ENCODE data around the gene HTATSF1.

Gene HTATSF1, protein sequence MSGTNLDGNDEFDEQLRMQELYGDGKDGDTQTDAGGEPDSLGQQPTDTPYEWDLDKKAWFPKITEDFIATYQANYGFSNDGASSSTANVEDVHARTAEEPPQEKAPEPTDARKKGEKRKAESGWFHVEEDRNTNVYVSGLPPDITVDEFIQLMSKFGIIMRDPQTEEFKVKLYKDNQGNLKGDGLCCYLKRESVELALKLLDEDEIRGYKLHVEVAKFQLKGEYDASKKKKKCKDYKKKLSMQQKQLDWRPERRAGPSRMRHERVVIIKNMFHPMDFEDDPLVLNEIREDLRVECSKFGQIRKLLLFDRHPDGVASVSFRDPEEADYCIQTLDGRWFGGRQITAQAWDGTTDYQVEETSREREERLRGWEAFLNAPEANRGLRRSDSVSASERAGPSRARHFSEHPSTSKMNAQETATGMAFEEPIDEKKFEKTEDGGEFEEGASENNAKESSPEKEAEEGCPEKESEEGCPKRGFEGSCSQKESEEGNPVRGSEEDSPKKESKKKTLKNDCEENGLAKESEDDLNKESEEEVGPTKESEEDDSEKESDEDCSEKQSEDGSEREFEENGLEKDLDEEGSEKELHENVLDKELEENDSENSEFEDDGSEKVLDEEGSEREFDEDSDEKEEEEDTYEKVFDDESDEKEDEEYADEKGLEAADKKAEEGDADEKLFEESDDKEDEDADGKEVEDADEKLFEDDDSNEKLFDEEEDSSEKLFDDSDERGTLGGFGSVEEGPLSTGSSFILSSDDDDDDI

GRCh38 chrX:136497556-136498052 lies at the start of gene HTATSF1:
TSS of gene HTATSF1 (plus strand) at chrX:136497592. CDS start at chrX:136497685, 93 bp downstream.
- peak; percentile 61 for DNase-seq

DNA sequence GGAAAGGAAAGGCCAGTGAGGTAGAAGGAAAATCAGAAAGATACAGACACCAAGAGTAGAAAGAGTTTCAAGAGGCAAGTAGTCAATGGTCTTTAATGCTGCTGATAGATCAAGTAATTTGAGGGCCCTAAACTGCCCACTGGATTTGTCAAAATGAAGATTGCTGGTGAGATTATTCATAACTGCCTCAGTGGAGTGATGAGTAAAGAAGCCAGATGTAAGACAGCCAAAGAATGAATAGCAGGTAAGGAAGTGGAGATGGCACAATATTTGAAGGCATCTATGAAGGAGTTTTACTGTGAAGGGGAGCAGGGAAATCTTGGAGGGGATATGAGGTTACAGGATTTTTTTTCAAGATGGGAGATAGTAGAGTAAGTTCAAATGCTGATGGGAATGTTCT lies 49.4 kb upstream of the HTATSF1 start:
- no peak for DNase-seq

DNA sequence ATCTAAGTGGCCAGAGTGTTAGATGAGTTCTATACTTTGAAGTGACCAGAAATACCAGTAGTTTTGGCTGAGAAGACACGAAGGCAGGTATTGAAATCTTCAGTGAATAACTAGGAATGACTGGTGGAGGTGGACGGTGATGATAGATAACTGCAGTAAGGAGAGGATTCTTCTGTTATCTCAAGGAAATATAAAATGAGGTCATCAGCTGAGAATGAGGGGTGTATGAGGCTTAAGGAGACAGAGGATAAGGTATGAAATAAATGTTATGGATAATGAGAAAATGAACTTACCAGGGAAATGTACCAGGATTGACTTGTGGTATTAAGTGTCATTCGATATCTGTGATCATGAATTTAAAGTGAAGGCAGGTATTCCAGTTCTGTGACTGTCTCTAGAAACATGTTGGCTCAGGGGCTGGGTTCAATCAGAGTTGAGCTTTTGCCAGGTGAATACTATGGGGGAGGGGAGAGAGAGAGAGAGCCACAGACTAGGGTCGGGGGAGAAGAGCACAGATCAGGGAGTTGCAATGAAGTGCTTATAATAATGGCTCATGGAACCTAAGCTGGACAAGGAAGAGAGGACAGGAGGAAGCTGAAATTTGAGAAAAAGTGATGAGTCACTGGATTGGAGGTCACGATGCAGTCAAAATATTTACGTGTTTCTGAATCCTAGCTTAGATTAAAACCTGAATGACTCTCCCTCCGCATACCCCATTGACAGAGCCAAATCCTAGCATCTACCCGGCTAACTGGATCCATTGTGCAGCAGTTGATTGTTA lies 47.2 kb upstream of the HTATSF1 start:
- DNase-seq: no peak

DNA sequence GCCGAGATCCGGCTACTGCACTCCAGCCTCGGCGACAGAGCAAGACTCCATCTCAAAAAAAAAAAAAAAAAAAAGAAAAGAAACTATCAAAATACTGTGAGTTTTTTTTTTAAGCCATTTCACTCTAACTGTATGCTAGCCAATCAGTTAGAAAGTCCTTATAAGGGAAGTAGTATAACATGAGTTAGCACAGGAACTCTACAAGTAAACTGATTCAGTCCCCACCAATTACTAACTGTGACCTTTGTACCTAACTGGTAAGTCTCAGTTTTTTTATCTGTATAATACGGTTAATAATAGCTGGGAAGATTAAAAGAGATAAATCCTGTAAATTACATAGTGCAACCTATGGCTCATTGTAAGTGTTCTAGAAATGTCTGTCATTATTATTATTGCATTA lies 44.8 kb upstream of the HTATSF1 start:
- no peak for DNase-seq

DNA sequence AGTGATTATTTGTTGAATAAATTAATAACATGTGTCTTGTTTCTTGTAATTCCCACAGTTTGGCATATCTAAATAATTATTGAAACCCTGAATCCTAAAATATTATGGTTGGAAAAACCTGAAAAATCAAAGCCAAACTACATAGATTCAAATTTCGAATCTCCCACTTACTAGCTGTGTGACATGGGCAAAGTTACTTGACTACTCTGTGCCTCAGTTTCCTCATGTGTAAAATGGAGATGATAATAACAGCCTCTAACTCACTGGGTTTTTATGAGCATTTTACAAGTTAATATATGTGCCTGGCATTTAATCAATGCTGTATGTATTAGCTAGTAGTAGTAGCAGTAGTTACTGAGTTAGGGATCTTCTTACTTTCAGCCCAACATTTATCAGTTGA lies 44.3 kb upstream of the HTATSF1 start:
- DNase-seq: no peak

DNA sequence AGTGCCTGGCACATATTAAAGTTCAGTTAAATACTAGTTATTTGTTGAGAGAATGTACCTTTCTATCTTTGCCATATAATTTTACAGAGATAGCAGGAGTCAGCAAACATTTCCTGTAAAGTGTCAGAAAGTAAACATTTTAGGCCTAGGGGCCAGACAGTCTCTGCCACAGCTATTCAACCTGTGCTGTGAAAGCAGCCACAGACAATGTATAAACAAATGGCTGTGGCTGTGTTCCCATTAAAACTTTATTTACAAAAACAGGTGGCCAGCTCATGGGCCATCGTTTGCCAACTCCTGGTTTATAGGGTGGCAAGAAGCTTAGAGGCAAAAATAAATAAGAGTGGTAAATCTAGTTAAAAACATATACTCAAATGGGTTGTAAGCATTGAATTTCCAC lies 43.6 kb upstream of the HTATSF1 start:
- no peak for DNase-seq

DNA sequence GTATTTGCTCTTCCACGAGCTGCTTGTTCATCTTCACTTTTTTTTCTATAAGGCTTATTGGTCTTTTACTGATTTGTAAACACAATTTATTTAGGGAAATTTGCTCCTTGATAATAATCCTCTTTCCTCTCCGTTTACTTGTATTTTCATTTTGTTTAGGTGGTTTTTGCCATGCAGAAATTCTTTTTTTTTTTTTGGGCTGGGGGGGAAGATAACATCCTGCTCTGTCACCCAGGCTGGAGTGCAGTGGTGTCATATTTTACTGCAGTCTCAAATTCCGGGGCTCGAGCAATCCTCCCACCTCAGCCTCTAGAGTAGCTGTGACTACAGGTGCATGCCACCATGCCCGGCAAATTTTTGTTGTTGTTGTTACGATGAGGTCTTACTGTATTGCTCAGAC lies 41.3 kb upstream of the HTATSF1 start:
- DNase-seq: no peak

DNA sequence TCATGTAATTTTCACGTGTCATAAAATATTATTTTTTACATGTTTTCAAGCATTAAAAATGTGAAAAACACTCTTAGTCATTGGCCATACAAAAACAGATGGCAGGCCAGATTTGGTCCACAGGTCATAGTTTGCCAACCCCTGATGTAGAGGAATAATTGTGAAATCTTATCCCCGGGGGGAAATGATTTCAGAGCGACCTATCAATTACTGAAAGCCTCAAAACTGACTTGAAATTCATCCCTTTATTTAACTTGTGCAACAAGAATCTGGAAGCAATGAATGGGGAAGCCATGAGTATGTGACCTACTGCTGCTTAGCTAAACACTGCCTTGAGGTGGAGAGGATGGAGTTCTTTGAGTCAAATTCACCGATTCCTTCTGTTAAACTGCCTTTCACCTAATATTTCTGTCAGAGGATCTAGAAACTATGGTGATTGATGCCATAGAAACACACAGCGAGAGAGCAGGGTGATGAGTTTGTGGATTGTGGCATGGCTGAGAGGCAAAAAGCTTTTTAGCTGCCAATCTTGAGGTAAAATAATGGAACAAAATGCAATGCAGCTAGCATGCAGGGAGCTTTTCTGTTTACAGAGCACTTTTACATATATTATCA lies 40.0 kb upstream of the HTATSF1 start:
- no peak for DNase-seq

DNA sequence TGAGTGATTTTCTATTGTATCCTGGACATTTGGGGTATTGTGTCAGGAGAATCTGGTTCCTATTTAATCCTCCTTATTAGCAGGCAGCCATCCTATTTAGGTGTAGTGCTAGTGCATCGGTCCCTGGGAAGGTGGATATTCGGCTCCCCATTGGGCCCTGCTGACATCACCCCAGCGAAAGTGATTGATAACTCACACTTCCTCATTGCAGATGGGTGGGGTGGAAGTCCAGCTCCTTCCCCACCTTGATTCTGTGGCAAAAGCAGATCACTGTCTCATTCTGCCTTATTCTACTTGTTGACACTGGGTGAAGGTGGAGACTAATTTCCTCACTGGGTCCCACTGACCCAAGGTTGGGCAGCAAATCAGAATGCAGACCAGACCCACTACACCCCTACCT lies 32.8 kb upstream of the HTATSF1 start:
- no peak for DNase-seq

GRCh38 chrX:136467303-136467702 lies 30.1 kb upstream of the HTATSF1 start:
- no peak for DNase-seq

GRCh38 chrX:136468391-136469103 lies 28.8 kb upstream of the HTATSF1 start:
- no peak for DNase-seq

DNA sequence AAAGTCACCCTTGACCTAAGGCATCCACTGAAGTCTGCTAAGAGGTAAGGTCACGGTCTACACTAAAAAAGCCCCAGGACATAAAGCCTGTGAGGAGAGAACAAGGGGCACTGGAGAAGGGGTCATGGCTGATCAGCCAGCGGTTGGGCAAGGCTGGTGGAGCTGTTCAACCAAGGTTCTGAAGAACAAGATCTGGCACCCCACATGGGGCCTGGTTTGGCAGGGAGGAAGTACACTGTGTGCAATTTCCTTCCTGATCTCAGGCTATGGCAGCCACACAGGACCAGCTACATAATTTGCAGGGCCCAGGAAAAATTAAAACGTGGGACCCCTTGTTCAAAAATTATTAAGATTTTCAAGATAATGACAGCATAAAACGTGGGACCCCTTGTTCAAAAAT lies 23.7 kb upstream of the HTATSF1 start:
- DNase-seq: no peak

- no peak for DNase-seq
Observed at GRCh38 chrX:136475236-136475635, 22.2 kb upstream of the HTATSF1 start.

DNA sequence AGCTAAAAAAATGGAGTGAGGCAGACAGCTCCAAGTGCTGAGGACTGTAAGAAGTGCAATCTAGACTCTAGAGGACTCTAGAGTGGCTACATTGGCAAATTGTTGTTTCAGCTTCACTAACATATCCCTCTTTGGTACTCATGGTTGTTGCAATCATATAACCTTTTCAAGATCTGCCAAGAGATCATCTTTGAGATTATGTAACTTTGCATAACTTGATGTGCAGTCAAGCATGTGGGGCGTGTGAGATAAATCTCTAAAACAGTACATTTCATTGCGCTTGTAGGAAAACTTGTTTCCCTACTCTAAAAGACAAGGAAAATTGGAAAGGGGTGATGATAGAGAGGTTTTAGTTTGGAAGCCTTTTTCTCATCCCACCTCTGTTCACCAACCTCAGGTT lies 20.9 kb upstream of the HTATSF1 start:
- no peak for DNase-seq

GRCh38 chrX:136477026-136477425 lies 20.4 kb upstream of the HTATSF1 start:
- no peak for DNase-seq

DNA sequence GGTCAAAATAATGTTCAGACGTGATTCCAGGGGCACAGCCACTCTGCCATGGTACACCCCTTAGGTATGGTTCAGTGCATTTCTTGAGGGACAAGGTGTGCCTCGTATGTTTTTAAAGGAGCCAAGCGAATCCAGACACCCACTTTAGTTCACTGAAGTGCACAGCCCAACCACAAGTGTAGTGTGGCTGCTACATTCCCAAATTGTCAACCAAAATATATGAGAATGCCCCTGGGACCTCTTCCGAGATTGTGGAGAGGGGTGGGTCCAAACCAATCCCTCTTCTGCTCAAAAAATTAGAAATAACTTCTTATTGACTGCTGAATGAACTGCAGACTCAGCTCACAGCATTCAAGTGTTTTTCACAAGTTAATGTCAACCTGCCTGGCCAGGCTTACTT lies 17.0 kb upstream of the HTATSF1 start:
- DNase-seq: no peak

- DNase-seq: no peak
Observed at GRCh38 chrX:136487647-136488046, 9.7 kb upstream of the HTATSF1 start, which contains the start of gene BRS3. TSS of gene BRS3 (plus strand) at chrX:136487947. CDS start at chrX:136488115, 168 bp downstream.

GRCh38 chrX:136488706-136489105 lies 8.7 kb upstream of the HTATSF1 start:
- DNase-seq: no peak

- no peak for DNase-seq
Observed at GRCh38 chrX:136491832-136492231, 5.6 kb upstream of the HTATSF1 start.

DNA sequence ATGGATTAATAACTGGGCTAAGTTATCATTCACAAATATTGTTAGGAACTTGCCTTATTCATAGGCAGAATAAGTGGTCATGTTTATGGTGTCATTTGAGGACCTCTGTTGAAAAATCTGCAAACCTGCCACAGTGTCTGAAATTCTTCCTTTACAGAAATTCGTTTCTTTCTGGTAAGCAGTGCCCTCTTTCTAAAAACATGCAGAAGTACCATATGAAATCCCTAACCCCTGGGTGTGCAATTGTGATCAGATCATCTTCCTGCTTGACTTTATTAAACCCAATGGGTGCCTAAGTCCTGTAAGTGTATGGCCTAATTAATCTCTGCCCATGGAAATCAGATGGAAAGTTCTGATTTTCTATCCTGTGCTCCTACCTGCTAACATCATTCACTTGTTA lies 4.4 kb upstream of the HTATSF1 start:
- no peak for DNase-seq

- no peak for DNase-seq
Observed at GRCh38 chrX:136495043-136495442, 2.3 kb upstream of the HTATSF1 start.

GRCh38 chrX:136496186-136496763 lies 1.1 kb upstream of the HTATSF1 start:
- DNase-seq: no peak

All from retina (tissue), 1 donor.